Activated CD8-positive, alpha-beta memory T cell treated with anti-CD3 and anti-CD28 coated beads for 48 hours (primary cell): ENCODE results near the gene EEFSEC.

ENCODE experiments used
- DNase-seq, 3 experiments: peaks; one replicate each; pipeline ENCODE4 v3.0.0-alpha.2; 2020; ENCODE audit warnings: low read depth in 2 of 3, low spot score in 2 of 3

The EEFSEC gene

DNA sequence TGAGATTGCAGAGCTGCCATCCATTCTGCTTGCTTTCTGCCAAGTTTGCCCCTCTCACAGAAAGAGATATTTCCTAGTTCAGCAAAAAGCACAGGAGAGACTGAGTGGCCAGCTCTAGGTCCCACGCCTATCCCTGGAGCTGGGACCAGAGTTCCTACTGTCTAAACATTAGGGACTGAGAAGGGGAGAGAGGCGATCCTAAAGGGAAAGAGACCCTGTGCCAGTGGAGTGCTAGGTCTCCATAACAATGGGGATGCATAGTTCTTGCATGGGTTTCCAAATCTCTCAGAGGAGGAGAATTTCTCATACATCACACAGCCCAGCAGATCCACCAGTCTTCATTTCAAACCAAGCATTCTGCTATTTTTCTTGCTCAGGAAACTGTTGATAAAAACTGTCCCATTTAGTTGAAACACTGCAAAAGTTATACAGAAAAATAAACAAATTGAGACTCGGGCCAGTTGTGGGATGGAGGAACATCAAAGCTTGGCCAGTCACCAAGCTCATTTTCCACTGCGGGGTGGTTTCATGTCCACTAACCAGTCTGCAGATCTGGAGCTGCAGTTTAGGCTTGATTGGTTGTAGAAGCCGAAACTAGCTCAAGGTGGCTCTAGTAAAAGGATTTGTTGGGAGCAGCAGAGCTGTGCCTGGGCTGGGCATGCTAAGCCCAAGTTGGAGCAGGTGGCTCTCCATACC, 62.7 kb downstream of the EEFSEC start:
- no peak for DNase-seq

GRCh38 chr3:128217702-128218547, 64.6 kb downstream of the EEFSEC start:
- DNase-seq = no peak

DNA sequence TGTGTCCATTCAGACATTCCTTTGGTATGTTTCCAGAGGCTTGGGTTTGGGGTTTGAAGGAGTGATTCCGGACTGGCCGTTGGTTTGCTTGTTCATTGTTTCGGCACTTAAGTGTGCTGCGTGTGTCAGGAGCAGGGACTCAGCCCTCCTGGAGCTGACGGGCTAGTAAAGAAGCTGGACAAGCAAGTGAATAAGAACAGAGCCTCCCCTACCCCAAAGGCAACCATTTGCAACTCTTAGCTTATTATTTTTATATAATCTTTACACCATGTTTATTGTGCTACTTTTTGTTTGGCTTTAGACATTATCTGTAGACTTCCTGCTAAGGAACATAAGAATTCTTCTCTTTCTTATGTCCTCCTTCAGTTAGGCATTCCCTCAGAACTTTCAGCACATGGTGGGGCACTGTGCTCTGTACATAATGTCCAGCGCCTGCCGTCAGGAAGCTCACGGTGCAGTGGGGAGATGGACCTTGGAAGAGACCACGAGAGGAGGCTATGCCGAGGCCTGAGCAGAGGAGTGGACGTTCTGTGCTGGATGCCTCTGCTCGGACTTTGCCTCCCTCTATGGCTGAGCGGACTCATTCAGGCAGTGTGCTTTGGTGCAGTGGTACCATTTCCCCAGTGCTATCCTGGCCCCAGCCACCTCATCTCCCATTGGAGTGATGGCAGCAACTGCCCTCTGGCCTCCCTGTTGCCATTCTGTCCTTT, 65.4 kb downstream of the EEFSEC start:
- no peak for DNase-seq

- DNase-seq = no peak
These were observed 68.0 kb downstream of the EEFSEC start for GRCh38 chr3:128221328-128221727.

- DNase-seq = no peak
These were observed 69.6 kb downstream of the EEFSEC start for GRCh38 chr3:128222796-128223385.

GRCh38 chr3:128226186-128226725, 73.0 kb downstream of the EEFSEC start:
- no peak for DNase-seq

DNA sequence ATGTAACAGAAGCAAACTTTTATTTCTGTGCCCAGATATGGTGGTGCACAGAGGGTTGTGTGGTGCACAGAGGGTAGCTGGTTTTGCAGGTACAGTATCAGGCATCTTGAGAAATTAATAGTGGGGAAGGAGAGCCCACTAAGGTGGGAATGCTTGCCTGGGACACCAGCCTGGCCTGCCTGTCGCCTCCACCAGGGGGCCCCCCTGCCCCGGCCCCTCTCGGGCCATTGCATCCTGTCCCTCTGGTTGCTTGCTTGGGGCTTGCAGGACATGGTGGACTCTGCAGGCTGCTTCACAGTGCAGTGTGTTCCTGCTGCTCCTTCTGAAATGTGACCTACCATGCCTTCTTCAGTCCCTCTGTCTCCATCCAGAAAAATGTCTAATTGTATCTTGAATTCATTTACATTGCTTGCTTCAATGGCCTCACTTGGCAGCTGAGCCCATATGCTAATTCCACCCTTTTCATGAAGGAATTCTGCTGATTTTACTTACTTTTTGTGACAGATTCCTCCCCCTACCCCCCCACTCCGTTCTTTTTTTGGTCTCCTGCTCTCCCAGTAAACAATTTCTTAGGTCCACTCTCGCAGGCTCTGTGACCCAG, 73.6 kb downstream of the EEFSEC start:
- DNase-seq = no peak

DNA sequence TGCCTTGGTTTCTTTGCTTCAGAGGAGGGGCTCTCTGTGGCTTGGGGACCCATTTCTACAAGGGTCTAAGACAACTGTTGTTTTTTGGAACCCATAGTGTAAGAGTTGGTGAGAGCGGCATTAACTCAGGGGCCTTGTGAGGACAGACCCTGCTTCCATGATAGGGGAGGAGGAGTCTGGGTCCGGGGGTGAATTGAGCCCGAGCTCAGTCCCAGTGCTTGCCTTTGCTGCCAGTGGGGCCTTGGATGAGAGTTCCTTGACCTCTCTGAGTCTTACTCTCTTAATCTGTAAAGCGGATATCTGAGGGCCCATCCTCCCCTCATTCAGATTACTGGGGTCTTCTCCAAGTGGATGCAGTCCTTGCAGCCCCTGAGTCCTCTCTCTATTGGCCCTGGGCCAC, 74.2 kb downstream of the EEFSEC start:
- no peak for DNase-seq

DNA sequence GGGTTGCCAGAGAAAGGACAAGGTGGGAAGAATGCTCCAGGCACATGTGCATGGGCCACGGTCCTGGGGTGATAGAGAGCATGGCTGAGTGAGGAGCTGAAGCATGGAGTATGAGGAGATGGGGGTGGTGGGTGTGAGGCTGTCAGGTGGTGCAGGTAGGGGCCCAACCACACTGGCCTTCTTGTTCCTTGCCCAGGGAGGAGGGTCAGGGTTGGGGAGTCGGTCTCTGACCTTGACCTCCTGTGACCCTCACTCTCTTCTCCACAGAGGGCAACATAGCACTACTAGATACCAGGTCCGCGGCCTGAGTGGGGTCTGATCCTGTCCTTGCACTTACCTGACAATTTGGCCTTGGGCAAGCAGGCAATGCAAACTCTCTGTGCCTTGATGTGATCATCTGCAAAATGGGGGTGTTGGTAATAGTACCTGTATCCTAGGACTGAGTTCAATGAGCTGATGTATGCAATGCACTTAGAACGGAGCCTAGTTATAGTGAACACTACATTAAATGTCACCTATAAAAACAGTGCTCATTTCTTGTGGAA, 75.2 kb downstream of the EEFSEC start:
- DNase-seq = no peak

DNA sequence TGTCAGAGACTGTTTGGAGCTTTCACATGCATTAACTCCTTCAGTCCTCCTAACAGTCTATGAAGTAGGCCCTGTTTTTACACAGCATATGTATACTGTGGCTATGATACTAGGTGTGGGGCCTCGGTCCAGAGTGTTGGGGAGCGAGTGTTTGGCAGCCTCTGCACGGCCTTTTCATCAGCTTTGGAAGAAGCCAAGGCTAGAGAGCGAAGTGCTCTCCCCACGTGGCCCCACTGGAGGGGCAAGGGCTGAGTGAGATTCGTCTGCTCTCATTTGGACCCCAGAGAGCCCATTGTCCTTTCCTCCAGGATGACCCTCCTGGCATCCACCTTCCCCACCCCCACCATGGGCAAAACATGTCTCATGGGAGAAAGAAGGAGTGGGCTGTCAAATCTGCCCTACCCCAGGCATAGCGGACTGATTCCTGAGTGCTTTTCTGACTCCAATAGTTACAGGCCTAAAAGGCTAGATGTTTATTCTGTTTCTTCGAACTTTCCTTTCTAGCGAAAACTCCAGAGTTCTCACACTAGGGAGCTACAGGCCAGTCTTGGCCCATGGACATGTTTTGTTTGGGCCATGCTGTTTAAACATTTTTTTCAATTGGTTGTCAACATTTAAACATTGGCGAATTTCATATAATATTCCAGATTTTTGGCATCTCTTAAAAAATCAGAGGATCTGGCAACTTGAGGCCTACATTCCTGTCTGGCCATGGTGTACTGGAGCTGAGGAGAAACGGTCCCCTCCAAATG, 76.0 kb downstream of the EEFSEC start:
- no peak for DNase-seq

- DNase-seq = no peak
These were observed 78.3 kb downstream of the EEFSEC start for GRCh38 chr3:128231606-128232005.

DNA sequence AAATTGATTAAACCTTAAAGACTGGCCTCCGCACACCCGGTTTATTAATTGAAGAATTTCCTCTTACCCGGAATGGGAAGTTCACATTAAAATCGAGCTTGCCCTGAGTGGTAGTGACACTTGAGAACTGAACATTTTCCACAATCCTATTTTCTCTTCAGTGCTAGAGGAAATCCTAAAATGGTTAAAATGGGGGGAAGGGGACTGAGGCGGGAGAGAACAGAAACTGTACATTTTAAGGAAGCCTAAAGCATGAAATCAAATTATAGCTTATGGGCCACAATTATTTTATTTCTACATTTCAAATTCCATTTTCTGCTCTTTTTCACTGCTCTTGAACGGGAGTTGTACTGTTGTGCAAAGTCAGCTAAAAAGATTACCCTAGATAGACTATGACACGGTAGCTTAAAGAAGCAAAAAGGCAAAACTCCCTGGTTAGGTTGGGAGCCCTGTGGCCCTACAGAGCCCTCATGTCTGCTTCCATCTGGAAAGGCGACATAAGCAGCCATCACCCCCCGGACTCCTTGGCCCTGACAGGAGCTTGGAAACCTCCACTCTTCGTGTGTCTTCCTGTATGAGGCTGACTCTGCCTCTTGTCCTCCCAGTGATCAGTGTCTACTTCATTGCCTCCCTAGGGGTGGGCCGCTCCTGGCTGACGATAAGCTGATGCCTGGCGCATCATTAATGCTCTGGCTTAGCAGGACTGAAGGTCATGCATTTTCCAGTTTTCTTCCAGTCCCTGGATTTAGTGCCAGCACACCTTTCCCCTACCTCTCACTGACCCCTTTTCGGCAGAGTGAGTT, 79.3 kb downstream of the EEFSEC start:
- DNase-seq = no peak

DNA sequence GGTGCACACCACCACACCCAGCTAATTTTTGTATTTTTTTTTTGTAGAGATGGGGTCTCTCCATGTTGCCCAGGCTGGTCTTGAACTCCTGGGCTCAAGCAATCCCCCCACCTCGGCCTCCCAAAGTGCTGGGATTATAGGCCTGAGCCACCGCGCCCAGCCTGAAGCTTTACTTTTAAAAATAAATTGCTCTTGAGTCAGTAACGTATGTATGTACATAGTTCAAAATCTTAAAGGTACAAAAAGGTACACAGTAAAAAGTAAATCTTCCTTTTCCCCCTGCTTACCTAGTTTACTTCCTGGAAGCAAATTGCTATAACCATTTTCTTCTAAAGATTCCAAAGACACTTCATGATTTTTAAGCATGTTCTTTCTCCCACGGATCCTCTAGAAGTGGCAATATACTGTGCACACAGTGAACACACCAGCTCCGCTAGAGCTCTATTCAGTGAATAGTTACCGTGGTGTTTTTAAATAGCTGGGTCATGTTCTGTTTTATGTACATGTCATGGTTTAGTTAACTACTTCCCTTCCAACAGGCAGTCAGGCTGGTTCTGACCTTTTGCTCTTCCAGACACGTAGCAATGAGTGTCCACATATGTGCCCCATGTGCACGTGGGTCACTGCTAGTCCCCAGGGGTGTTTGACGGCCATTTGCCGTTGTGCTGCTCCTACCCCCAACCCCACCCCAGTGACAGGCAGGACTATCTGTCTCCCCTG, 82.1 kb downstream of the EEFSEC start:
- no peak for DNase-seq

DNA sequence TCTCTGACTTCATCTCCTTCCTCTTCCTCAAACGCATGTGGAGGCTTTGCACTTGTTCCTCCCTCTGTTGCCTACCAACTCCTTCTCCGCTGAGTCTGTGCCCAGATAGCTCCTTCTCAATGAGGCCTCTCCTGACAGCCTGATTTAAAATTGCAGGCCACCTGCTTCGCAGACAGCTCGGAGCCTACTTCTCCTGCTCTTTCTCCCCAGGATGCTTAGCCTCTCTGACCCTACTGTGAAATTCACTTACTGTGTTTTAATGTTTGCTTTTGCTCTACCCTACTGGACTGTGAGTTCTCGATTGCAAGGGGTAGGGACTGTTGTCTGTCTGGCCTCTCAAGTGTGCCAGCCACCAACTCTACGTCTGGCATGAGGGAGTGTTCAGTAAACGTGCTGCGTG, 83.4 kb downstream of the EEFSEC start:
- DNase-seq = no peak

DNA sequence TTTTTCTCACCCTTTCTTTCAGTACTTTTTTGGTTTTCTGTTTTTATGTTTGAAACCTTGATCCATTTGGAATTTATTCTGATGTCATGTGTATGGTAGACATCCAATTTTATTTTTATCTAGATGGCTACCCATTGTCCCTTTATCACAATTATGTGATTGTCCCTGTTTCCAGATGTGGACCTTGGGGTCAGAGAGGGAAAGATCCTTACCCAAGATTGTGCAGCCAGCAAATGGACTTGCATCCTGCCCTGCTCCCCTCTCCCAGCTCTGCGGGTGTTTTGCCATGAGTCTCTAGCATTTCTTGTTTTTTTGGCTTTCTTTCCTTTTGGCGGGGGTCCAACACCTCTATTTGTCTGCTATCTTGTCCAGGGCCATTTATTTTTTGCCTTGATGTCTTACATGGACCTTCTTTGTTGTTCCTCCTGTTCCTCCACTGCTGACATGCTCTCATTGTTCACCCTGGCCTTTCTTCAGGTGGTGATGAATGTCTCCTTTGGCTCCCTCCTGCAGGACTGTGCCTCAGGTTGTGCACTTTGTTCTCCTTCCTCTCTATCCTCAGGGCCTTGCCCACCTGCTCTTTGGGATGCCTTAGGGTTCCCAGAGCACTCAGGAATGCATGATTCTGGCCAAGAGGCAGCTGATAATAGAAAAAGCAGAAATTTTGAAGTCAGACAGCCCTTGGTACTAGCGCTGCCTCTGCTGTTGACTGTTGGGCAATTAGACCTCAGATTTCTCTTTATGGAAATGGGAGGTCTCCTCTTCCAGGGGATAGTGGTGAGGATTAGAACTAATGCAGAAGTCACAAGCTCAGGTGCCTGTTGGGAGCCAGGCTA, 84.3 kb downstream of the EEFSEC start:
- DNase-seq = no peak

DNA sequence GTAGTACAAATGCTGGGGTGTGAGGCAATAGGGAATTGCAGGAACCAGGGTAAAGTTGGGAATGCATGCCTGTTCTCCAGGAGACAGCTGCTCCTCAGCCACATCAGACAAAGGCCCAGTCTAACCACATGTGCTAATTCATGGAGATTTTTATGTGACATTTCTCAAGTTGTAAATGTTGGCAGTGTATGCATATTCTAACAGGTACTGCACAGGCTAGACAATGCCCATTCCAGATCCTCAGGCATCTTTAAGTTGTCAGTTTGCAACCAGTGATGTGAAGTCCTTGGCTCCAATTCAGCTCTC, 84.9 kb downstream of the EEFSEC start:
- DNase-seq = no peak

GRCh38 chr3:128239304-128239703, 86.0 kb downstream of the EEFSEC start:
- DNase-seq = no peak

- no peak for DNase-seq
These were observed 87.0 kb downstream of the EEFSEC start for GRCh38 chr3:128240232-128240631.
